HCT116 (cell line): ENCODE data around the gene INAFM1. TPM values are rescaled to one million over a fixed set of nuclear protein-coding genes. Genes with fewer than 3 reads are reported as not detected.

Experiments used
- ATAC-seq: fragments of 200-7000 bp; cut with Tn5 transposase; 2 replicates; pipeline ENCODE4 v1.9.1; 2020; ENCODE audit warnings: mild to moderate bottlenecking, moderate library complexity
- BruUV-seq: library from RNA; stranded (reverse); fragments of 400-500 nt; replicated peaks from 2 replicates; lab custom pipeline; 2021; lab: Mats Ljungman, UMichigan
- CTCF ChIA-PET: fragments of 300-600 bp; sonication (Branson Sonifier 250); formaldehyde crosslinking; loops from one replicate; lab custom pipeline; 2021; ENCODE audit warnings: antibody characterized with exemption; lab: Charles Lee
- POLR2A ChIA-PET: fragments of 300-600, 350-600 bp; sonication (Branson Sonifier 250); formaldehyde crosslinking; loops from one replicate; lab custom pipeline; 2021; ENCODE audit warnings: antibody characterized with exemption; lab: Charles Lee
- RAD21 ChIA-PET, 2 experiments: fragments of 300-600 bp; sonication (Branson Sonifier 250); formaldehyde crosslinking; loops; one replicate each; lab custom pipeline; 2023; ENCODE audit warnings: low total read pairs in 2 of 2; ENCODE audit not compliant: uncharacterized antibody in 2 of 2, unreplicated experiment in 2 of 2, low non-redundant PET in 1 of 2; lab: Charles Lee
- DNase-seq: peaks from one replicate; pipeline ENCODE4 v3.0.0-alpha.2; 2010; ENCODE audit warnings: low read depth, low spot score
- H2AFZ ChIP-seq: fragments of 200-600 bp; shearing (Covaris generic), sonication (generic); 2 replicates; pipeline ENCODE4 v1.6.1; 2017; ENCODE audit warnings: low read depth, mixed run types, mixed read lengths, antibody characterized with exemption, low read length; ENCODE audit not compliant: poor library complexity, severe bottlenecking
- H3K27ac ChIP-seq: 2 replicates; pipeline ENCODE4 v1.5.1; 2012; ENCODE audit warnings: low read depth, low read length
- H3K27me3 ChIP-seq: fragments of 200-600 bp; sonication (generic); 2 replicates; pipeline ENCODE4 v1.6.1; 2016; ENCODE audit warnings: mixed run types, low read length, mixed read lengths; ENCODE audit not compliant: insufficient read depth
- H3K36me3 ChIP-seq, 2 experiments: fragments of 200-500 bp in 1 of 2; fragments of 200-600 bp in 1 of 2; sonication (Bioruptor generic) in 1 of 2; sonication (generic) in 1 of 2; 2 replicates each; pipeline versions ENCODE4 v1.5.1 to v1.6.1; 2014 to 2016; ENCODE audit warnings: low read length in 2 of 2, inconsistent platforms in 1 of 2, mixed read lengths in 1 of 2, mixed run types in 1 of 2; ENCODE audit not compliant: insufficient read depth in 2 of 2, control insufficient read depth in 1 of 2
- H3K4me1 ChIP-seq, 2 experiments: fragments of 200-600 bp in 1 of 2; sonication (generic) in 1 of 2; 2 replicates each; pipeline versions ENCODE4 v1.5.1 to v1.6.1; 2012 to 2017; ENCODE audit warnings: low read length in 2 of 2, inconsistent platforms in 1 of 2, mild to moderate bottlenecking in 1 of 2, mixed read lengths in 1 of 2, mixed run types in 1 of 2, moderate library complexity in 1 of 2; ENCODE audit not compliant: insufficient read depth in 2 of 2, control insufficient read depth in 1 of 2
- H3K4me2 ChIP-seq: fragments of 200-600 bp; sonication (generic); 2 replicates; pipeline ENCODE4 v1.6.1; 2017; ENCODE audit warnings: mixed run types, low read length, mixed read lengths
- H3K4me3 ChIP-seq, 2 experiments: fragments of 200-600 bp in 1 of 2; sonication (generic) in 1 of 2; replicated peaks in 1 of 2; 2 replicates each; pipeline ENCODE4 v1.5.1; 2011 to 2016; ENCODE audit warnings: low read length in 2 of 2, control low read depth in 1 of 2, low read depth in 1 of 2, mild to moderate bottlenecking in 1 of 2, mixed read lengths in 1 of 2, mixed run types in 1 of 2
- H3K79me2 ChIP-seq: fragments of 200-600 bp; sonication (generic); 2 replicates; pipeline ENCODE4 v1.6.1; 2017; ENCODE audit warnings: mild to moderate bottlenecking, mixed run types, low read length, moderate library complexity, mixed read lengths; ENCODE audit not compliant: insufficient read depth
- H3K9ac ChIP-seq: fragments of 200-600 bp; sonication (generic); 2 replicates; pipeline ENCODE4 v1.6.1; 2016; ENCODE audit warnings: low read length, mixed read lengths
- H3K9me2 ChIP-seq: fragments of 200-600 bp; sonication (generic), shearing (Covaris generic); 2 replicates; pipeline ENCODE4 v1.6.1; 2017; ENCODE audit warnings: mixed run types, mild to moderate bottlenecking, moderate library complexity; ENCODE audit not compliant: insufficient read depth
- H3K9me3 ChIP-seq, 2 experiments: fragments of 200-500 bp in 1 of 2; fragments of 200-600 bp in 1 of 2; sonication (Bioruptor generic) in 1 of 2; sonication (generic) in 1 of 2; 2 replicates each; pipeline ENCODE4 v1.6.1; 2014 to 2017; ENCODE audit warnings: low read length in 2 of 2, mixed read lengths in 2 of 2, inconsistent platforms in 1 of 2, low read depth in 1 of 2, mild to moderate bottlenecking in 1 of 2, mixed run types in 1 of 2, moderate library complexity in 1 of 2; ENCODE audit not compliant: control insufficient read depth in 1 of 2, insufficient read depth in 1 of 2
- H4K20me1 ChIP-seq: fragments of 200-600 bp; sonication (generic), shearing (Covaris generic); 2 replicates; pipeline ENCODE4 v1.6.1; 2017; ENCODE audit warnings: mixed run types, mild to moderate bottlenecking, moderate library complexity; ENCODE audit not compliant: insufficient read depth
- ATF3 ChIP-seq: IDR thresholded peaks from 2 replicates; pipeline ENCODE4 v1.6.1; 2012
- CBX3 ChIP-seq: IDR thresholded peaks from 2 replicates; pipeline ENCODE4 v1.6.1; 2012; ENCODE audit warnings: low read depth
- CEBPB ChIP-seq: IDR thresholded peaks from 2 replicates; pipeline ENCODE4 v1.6.1; 2012; ENCODE audit warnings: low read depth
- EGR1 ChIP-seq: IDR thresholded peaks from 2 replicates; pipeline ENCODE4 v1.6.1; 2012; ENCODE audit warnings: low read depth
- EZH2 ChIP-seq: fragments of 200-600 bp; sonication (generic); IDR thresholded peaks from 2 replicates; pipeline ENCODE4 v1.6.1; 2017; ENCODE audit warnings: antibody characterized with exemption, mixed run types
- EZH2phosphoT487 ChIP-seq: fragments of 200-600 bp; IDR thresholded peaks from 2 replicates; pipeline ENCODE4 v1.6.1; 2018; ENCODE audit warnings: antibody characterized with exemption, borderline replicate concordance
- JUND ChIP-seq: IDR thresholded peaks from 2 replicates; pipeline ENCODE4 v1.6.1; 2012
- MAX ChIP-seq: IDR thresholded peaks from 2 replicates; pipeline ENCODE4 v1.6.1; 2012
- POLR2A ChIP-seq: IDR thresholded peaks from 2 replicates; pipeline ENCODE4 v1.7.0; 2011; ENCODE audit warnings: borderline replicate concordance; ENCODE audit not compliant: insufficient read depth, insufficient read length; ENCODE audit errors: extremely low read depth
- POLR2AphosphoS5 ChIP-seq: IDR thresholded peaks from 2 replicates; pipeline ENCODE4 v1.6.1; 2011; ENCODE audit warnings: mild to moderate bottlenecking, low read depth, low read length, moderate library complexity
- RAD21 ChIP-seq: IDR thresholded peaks from 2 replicates; pipeline ENCODE4 v1.6.1; 2012; ENCODE audit warnings: low read depth, mild to moderate bottlenecking
- SIN3A ChIP-seq: IDR thresholded peaks from 2 replicates; pipeline ENCODE4 v1.6.1; 2012; ENCODE audit warnings: low read depth
- SP1 ChIP-seq: IDR thresholded peaks from 2 replicates; pipeline ENCODE4 v1.6.1; 2012; ENCODE audit warnings: low read depth
- TCF7L2 ChIP-seq: IDR thresholded peaks from 2 replicates; pipeline ENCODE4 v1.7.0; 2011; ENCODE audit warnings: borderline replicate concordance, inconsistent platforms; ENCODE audit not compliant: insufficient read depth, insufficient read length; ENCODE audit errors: extremely low read depth
- ZBTB33 ChIP-seq: IDR thresholded peaks from 2 replicates; pipeline ENCODE4 v1.6.1; 2011; ENCODE audit warnings: mild to moderate bottlenecking, low read length, moderate library complexity; ENCODE audit not compliant: insufficient replicate concordance; ENCODE audit errors: extremely low read depth
- ZNF274 ChIP-seq: fragments of 200-500 bp; sonication (Bioruptor generic); IDR thresholded peaks from 2 replicates; pipeline ENCODE4 v1.6.1; 2014; ENCODE audit warnings: mild to moderate bottlenecking, low read depth, low read length, inconsistent platforms
- intact Hi-C: fragments of 100-400 bp; cut with micrococcal nuclease; formaldehyde crosslinking; loops from 2 replicates; pipeline ENCODE4 v1.10.0; 2022
- total RNA-seq: library from RNA; stranded (reverse); gene quantifications from one replicate; pipeline ENCODE4 v1.2.1, GENCODE V29; 2021; ENCODE audit not compliant: unreplicated experiment
- TF ChIP-seq, protein P1 (sequence below), 3 experiments: fragments of 200-600 bp in 1 of 3; sonication (generic) in 1 of 3; IDR thresholded peaks in 2 of 3; conservative IDR thresholded peaks in 1 of 3; 2 replicates each; pipeline ENCODE4 v1.5.1; 2012 to 2017; ENCODE audit warnings: low read depth in 2 of 3, low read length in 2 of 3, antibody characterized with exemption in 1 of 3, borderline replicate concordance in 1 of 3, control low read depth in 1 of 3, mild to moderate bottlenecking in 1 of 3, mixed read lengths in 1 of 3, mixed run types in 1 of 3, moderate library complexity in 1 of 3; ENCODE audit not compliant: insufficient read depth in 1 of 3

Gene INAFM1
- total RNA-seq, 1 experiment from 2014 or later = 22.9 TPM

GRCh38 chr19:47267350-47267759 is 7.3 kb upstream of the INAFM1 start:
- no peaks in the 10 kb centered on the region for H3K79me2 ChIP-seq
- POLR2A ChIA-PET = no interaction called here
- H3K9me3 ChIP-seq = no peaks in the 10 kb centered on the region
- DNase-seq (no peak), ATAC-seq (no peak; the same call in 1 of the 2 replicates)
- intact Hi-C loops = no loop called here
- no TSS peak for BruUV-seq
- H4K20me1 ChIP-seq = no peaks in the 10 kb centered on the region
- H3K4me2 ChIP-seq = no peak overlapping the region
- H3K9ac ChIP-seq = no peak overlapping the region
- H3K9me2 ChIP-seq = no peaks in the 10 kb centered on the region
- no peak overlapping the region for H3K27ac ChIP-seq
- TF ChIP-seq EZH2 (no peak), EZH2phosphoT487 (no peak), POLR2AphosphoS5 (no peak), POLR2A (no peak), RAD21 (no peak), ZNF274 (no peak), EGR1 (no peak)
- TF ChIP-seq, protein P1, sequence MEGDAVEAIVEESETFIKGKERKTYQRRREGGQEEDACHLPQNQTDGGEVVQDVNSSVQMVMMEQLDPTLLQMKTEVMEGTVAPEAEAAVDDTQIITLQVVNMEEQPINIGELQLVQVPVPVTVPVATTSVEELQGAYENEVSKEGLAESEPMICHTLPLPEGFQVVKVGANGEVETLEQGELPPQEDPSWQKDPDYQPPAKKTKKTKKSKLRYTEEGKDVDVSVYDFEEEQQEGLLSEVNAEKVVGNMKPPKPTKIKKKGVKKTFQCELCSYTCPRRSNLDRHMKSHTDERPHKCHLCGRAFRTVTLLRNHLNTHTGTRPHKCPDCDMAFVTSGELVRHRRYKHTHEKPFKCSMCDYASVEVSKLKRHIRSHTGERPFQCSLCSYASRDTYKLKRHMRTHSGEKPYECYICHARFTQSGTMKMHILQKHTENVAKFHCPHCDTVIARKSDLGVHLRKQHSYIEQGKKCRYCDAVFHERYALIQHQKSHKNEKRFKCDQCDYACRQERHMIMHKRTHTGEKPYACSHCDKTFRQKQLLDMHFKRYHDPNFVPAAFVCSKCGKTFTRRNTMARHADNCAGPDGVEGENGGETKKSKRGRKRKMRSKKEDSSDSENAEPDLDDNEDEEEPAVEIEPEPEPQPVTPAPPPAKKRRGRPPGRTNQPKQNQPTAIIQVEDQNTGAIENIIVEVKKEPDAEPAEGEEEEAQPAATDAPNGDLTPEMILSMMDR (IDR thresholded peaks at IDR 0.05 in 2 of 3, conservative IDR thresholded peaks at IDR 0.05 in 1 of 3; ENCODE audit: borderline replicate concordance in 1 of 3, insufficient read depth in 1 of 3, low read depth in 2 of 3, low read length in 2 of 3) = no peak
- H3K27me3 ChIP-seq = no peaks in the 10 kb centered on the region
- no peak overlapping the region for H2AFZ ChIP-seq
- H3K4me1 ChIP-seq = peaks cover 1 to 6% of the 10 kb centered on the region in 2 experiments; a peak in 3 of 4 replicates
- H3K4me3 ChIP-seq = no peak overlapping the region
- H3K36me3 ChIP-seq = peaks cover 16 to 19% of the 10 kb centered on the region in 2 experiments; a peak in 3 of 4 replicates
- CTCF ChIA-PET = no interaction called here
- RAD21 ChIA-PET = interaction anchor here in 1 of 2 experiments (0.7 kb wide), 1 partner anchor 407 kb away, joined by 3 read pairs; no protein-coding TSS in a partner anchor

DNA sequence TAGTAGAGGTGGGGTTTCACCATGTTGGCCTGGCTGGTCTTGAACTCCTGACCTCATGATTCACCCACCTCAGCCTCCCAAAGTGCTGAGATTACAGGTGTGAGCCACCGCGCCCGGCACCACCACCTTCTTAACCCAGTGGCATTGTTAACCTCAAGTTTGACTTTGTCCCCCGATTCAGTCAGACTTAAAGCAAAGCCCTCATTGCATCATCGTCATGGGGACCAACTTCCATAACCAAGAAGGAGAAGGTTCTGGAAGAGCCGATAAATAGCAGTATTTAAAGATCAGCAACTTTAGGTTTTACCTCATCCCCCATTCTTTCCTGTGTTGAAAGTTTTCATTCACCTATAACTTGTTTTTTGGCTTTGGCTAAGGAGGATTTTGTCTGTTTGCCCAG is 6.7 kb upstream of the INAFM1 start:
- no peak for TF ChIP-seq RAD21
- TF ChIP-seq CBX3 = no peak
- no peak for TF ChIP-seq TCF7L2
- no peak for TF ChIP-seq ATF3
- no peak for TF ChIP-seq CEBPB
- no peak for TF ChIP-seq ZBTB33
- TF ChIP-seq MAX = no peak
- TF ChIP-seq SP1 = no peak
- TF ChIP-seq POLR2A = no peak
- TF ChIP-seq SIN3A = no peak
- no peak for TF ChIP-seq JUND
- no peaks in the 10 kb centered on the region for H3K27me3 ChIP-seq
- ChIA-PET POLR2A (no interaction called here), CTCF (no interaction called here), RAD21 (no interaction called here)
- H3K9me3 ChIP-seq = no peaks in the 10 kb centered on the region
- no peaks in the 10 kb centered on the region for H3K9me2 ChIP-seq
- H3K9ac ChIP-seq = no peak overlapping the region
- no peak overlapping the region for H2AFZ ChIP-seq
- H3K4me1 ChIP-seq = peaks cover 6 to 13% of the 10 kb centered on the region in 2 experiments; a peak in 3 of 4 replicates
- no peaks in the 10 kb centered on the region for H4K20me1 ChIP-seq
- ATAC-seq = no peak
- no TSS peak for BruUV-seq
- intact Hi-C loops = no loop called here
- no peak overlapping the region for H3K4me3 ChIP-seq
- H3K36me3 ChIP-seq = peaks cover 10 to 17% of the 10 kb centered on the region in 2 experiments; a peak in 3 of 4 replicates
- H3K79me2 ChIP-seq = no peaks in the 10 kb centered on the region
- no peak for DNase-seq
- no peak overlapping the region for H3K27ac ChIP-seq
- no peak overlapping the region for H3K4me2 ChIP-seq
